SU-DHL-6 (cell line): ENCODE data around the gene PTPRC.

Source experiments
- CTCF ChIP-seq: fragments of 200-600 bp; sonication (generic); IDR thresholded peaks from one replicate; pipeline ENCODE4 v1.5.1; 2017; ENCODE audit warnings: antibody characterized with exemption, mild to moderate bottlenecking, low read length, moderate library complexity; ENCODE audit not compliant: insufficient read depth, poor library complexity, severe bottlenecking
- EZH2phosphoT487 ChIP-seq: fragments of 200-600 bp; sonication (generic), shearing (Covaris generic); conservative IDR thresholded peaks from 2 replicates; pipeline ENCODE4 v1.6.1; 2018; ENCODE audit warnings: mild to moderate bottlenecking, antibody characterized with exemption, low read length, moderate library complexity, mixed read lengths

GRCh38 chr1:198643808-198644207 lies 5.0 kb downstream of the PTPRC start:
- no peak for TF ChIP-seq CTCF
- no peak for TF ChIP-seq EZH2phosphoT487
